Panc1 (cell line): ENCODE data around the gene TTLL7. TPM values are rescaled to one million over a fixed set of nuclear protein-coding genes. Genes with fewer than 3 reads are reported as not detected.

Source experiments
- ATAC-seq: fragments of 200-7000 bp; cut with Tn5 transposase; 2 replicates; pipeline ENCODE4 v1.9.1; 2020; ENCODE audit warnings: mild to moderate bottlenecking, moderate library complexity
- BruUV-seq: library from RNA; stranded (reverse); fragments of 400-500 nt; replicated peaks from 2 replicates; lab custom pipeline; 2021; lab: Mats Ljungman, UMichigan
- CTCF ChIA-PET: fragments of 300-600 bp; sonication (Branson Sonifier 250); formaldehyde crosslinking; loops from one replicate; lab custom pipeline; 2022; ENCODE audit warnings: antibody characterized with exemption; lab: Charles Lee
- POLR2A ChIA-PET: fragments of 300-600 bp; sonication (Branson Sonifier 250); formaldehyde crosslinking; loops from one replicate; lab custom pipeline; 2022; ENCODE audit warnings: antibody characterized with exemption; lab: Charles Lee
- DNase-seq: peaks from one replicate; pipeline ENCODE4 v3.0.0-alpha.2; 2010; ENCODE audit warnings: low read depth, low spot score
- H3K27ac ChIP-seq: 2 replicates; pipeline ENCODE4 v1.5.1; 2011; ENCODE audit warnings: mild to moderate bottlenecking, low read length, inconsistent platforms
- H3K27me3 ChIP-seq: fragments of 200-500 bp; sonication (Bioruptor generic); 2 replicates; pipeline ENCODE4 v1.6.0; 2014; ENCODE audit warnings: low read length, inconsistent platforms; ENCODE audit not compliant: control insufficient read depth, insufficient read depth
- H3K36me3 ChIP-seq: fragments of 200-500 bp; sonication (Bioruptor generic); 2 replicates; pipeline ENCODE4 v1.5.1; 2014; ENCODE audit warnings: inconsistent platforms, mild to moderate bottlenecking, low read length, moderate library complexity; ENCODE audit not compliant: control insufficient read depth, insufficient read depth
- H3K4me1 ChIP-seq: 2 replicates; pipeline ENCODE4 v1.5.1; 2011; ENCODE audit warnings: inconsistent platforms, mild to moderate bottlenecking, low read length, moderate library complexity; ENCODE audit not compliant: control insufficient read depth, insufficient read depth
- H3K4me3 ChIP-seq, 2 experiments: 2 replicates each; pipeline ENCODE4 v1.5.1; 2011 to 2012; ENCODE audit warnings: low read depth in 2 of 2, low read length in 2 of 2, mild to moderate bottlenecking in 2 of 2, inconsistent platforms in 1 of 2, moderate library complexity in 1 of 2
- H3K9me3 ChIP-seq: fragments of 200-500 bp; sonication (Bioruptor generic); 2 replicates; pipeline ENCODE4 v1.5.1; 2014; ENCODE audit warnings: low read depth, mild to moderate bottlenecking, inconsistent platforms, low read length, moderate library complexity; ENCODE audit not compliant: control insufficient read depth, insufficient read depth
- POLR2AphosphoS5 ChIP-seq: IDR thresholded peaks from 2 replicates; pipeline ENCODE4 v1.6.1; 2012; ENCODE audit warnings: mild to moderate bottlenecking, low read depth, low read length, moderate library complexity
- SIN3A ChIP-seq: IDR thresholded peaks from 2 replicates; pipeline ENCODE4 v1.6.1; 2012; ENCODE audit warnings: low read depth, mild to moderate bottlenecking, low read length, moderate library complexity, borderline replicate concordance; ENCODE audit not compliant: insufficient read depth
- TCF7L2 ChIP-seq: IDR thresholded peaks from 2 replicates; pipeline ENCODE4 v1.6.1; 2011; ENCODE audit warnings: mild to moderate bottlenecking, low read depth, low read length, inconsistent platforms
- in situ Hi-C: cut with HindIII; loops from 2 replicates; pipeline ENCODE4 v1.10.0; 2016; ENCODE audit warnings: low sequenced_read_pairs, low pct_unique_long_range_greater_than_20kb
- intact Hi-C: fragments of 100-400 bp; cut with micrococcal nuclease; formaldehyde crosslinking; loops from one replicate; pipeline ENCODE4 v1.10.0; 2022; ENCODE audit not compliant: unreplicated experiment
- total RNA-seq: library from RNA; stranded (reverse); gene quantifications from one replicate; pipeline ENCODE4 v1.2.1, GENCODE V29; 2021; ENCODE audit not compliant: unreplicated experiment
- TF ChIP-seq, protein P1 (sequence below), 2 experiments: IDR thresholded peaks; 2 replicates each; pipeline ENCODE4 v1.6.1; 2011 to 2012; ENCODE audit warnings: low read depth in 2 of 2, control low read depth in 1 of 2, low read length in 1 of 2, mild to moderate bottlenecking in 1 of 2, moderate library complexity in 1 of 2; ENCODE audit not compliant: insufficient read depth in 1 of 2
- TF ChIP-seq, protein P2 (sequence below): fragments of 450-650 bp; IDR thresholded peaks from 2 replicates; pipeline ENCODE4 v1.5.1; 2017; ENCODE audit warnings: mild to moderate bottlenecking

The TTLL7 gene
- total RNA-seq, 1 experiment from 2014 or later = 31.4 TPM

DNA sequence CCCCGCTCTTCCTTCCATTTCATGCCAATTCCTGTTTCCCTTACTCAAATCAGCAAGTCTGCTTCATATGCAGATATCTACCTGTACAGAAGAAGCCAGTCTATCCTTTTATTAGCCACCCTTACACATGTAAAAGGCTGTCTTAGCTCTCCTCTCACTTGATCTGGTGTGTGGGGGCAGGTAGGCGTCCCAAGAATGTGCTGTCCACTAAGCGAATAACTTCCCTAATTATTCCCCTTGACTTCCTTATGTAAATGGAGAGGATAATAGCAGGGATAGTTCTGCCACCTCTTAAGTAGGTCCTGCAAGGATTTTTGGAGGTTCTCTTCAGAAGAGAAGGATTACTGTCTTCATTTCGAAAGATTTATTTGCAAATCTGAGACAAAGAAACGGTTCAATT is 160.4 kb downstream of the TTLL7 start:
- H3K27ac ChIP-seq = no peak overlapping the region
- no peaks in the 10 kb centered on the region for H3K4me1 ChIP-seq
- intact Hi-C loops (no loop called here), in situ Hi-C loops (no loop called here)
- no peak for TF ChIP-seq POLR2AphosphoS5
- POLR2A ChIA-PET = no interaction called here
- ATAC-seq = no peak
- H3K27me3 ChIP-seq = peaks cover 19% of the 10 kb centered on the region
- H3K4me3 ChIP-seq = no peak overlapping the region
- CTCF ChIA-PET = no interaction called here
- no peaks in the 10 kb centered on the region for H3K36me3 ChIP-seq
- no TSS peak for BruUV-seq
- H3K9me3 ChIP-seq = no peaks in the 10 kb centered on the region
- no peak for DNase-seq

DNA sequence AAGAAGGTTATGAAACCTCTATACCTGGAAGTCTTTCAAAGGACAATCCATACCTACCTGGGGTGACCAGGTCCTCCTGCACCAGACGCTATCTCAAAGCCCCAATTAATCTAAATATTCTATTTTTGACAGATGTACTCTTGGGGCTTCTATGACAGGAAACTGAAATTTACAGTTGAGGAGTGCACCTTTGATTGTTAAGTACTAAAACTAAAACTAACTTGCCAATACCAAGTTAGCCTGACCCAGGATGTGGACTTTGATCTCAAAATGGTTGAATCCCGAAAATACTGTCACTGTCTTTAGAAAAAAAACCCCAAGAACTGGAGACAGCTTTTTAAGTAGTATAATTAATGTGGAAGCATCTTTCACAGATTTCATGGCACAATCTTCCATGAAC is 162.4 kb downstream of the TTLL7 start:
- DNase-seq (no peak), ATAC-seq (no peak)
- ChIA-PET CTCF (interaction anchor here (1.1 kb wide), 1 partner anchor 12 kb away, joined by 3 read pairs; no protein-coding TSS in a partner anchor), POLR2A (no interaction called here)
- BruUV-seq = no TSS peak
- Histone ChIP-seq H3K27me3 (peaks cover 28% of the 10 kb centered on the region), H3K36me3 (no peaks in the 10 kb centered on the region), H3K4me1 (no peaks in the 10 kb centered on the region), H3K9me3 (no peaks in the 10 kb centered on the region), H3K27ac (no peak overlapping the region), H3K4me3 (no peak overlapping the region)
- in situ Hi-C loops (no loop called here), intact Hi-C loops (no loop called here)
- TF ChIP-seq POLR2AphosphoS5 (no peak), TCF7L2 (no peak), SIN3A (no peak)
- TF ChIP-seq, protein P1, sequence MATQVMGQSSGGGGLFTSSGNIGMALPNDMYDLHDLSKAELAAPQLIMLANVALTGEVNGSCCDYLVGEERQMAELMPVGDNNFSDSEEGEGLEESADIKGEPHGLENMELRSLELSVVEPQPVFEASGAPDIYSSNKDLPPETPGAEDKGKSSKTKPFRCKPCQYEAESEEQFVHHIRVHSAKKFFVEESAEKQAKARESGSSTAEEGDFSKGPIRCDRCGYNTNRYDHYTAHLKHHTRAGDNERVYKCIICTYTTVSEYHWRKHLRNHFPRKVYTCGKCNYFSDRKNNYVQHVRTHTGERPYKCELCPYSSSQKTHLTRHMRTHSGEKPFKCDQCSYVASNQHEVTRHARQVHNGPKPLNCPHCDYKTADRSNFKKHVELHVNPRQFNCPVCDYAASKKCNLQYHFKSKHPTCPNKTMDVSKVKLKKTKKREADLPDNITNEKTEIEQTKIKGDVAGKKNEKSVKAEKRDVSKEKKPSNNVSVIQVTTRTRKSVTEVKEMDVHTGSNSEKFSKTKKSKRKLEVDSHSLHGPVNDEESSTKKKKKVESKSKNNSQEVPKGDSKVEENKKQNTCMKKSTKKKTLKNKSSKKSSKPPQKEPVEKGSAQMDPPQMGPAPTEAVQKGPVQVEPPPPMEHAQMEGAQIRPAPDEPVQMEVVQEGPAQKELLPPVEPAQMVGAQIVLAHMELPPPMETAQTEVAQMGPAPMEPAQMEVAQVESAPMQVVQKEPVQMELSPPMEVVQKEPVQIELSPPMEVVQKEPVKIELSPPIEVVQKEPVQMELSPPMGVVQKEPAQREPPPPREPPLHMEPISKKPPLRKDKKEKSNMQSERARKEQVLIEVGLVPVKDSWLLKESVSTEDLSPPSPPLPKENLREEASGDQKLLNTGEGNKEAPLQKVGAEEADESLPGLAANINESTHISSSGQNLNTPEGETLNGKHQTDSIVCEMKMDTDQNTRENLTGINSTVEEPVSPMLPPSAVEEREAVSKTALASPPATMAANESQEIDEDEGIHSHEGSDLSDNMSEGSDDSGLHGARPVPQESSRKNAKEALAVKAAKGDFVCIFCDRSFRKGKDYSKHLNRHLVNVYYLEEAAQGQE (IDR thresholded peaks at IDR 0.05; ENCODE audit: insufficient read depth in 1 of 2, low read depth in 2 of 2, low read length in 1 of 2) = no peak
- TF ChIP-seq, protein P2, sequence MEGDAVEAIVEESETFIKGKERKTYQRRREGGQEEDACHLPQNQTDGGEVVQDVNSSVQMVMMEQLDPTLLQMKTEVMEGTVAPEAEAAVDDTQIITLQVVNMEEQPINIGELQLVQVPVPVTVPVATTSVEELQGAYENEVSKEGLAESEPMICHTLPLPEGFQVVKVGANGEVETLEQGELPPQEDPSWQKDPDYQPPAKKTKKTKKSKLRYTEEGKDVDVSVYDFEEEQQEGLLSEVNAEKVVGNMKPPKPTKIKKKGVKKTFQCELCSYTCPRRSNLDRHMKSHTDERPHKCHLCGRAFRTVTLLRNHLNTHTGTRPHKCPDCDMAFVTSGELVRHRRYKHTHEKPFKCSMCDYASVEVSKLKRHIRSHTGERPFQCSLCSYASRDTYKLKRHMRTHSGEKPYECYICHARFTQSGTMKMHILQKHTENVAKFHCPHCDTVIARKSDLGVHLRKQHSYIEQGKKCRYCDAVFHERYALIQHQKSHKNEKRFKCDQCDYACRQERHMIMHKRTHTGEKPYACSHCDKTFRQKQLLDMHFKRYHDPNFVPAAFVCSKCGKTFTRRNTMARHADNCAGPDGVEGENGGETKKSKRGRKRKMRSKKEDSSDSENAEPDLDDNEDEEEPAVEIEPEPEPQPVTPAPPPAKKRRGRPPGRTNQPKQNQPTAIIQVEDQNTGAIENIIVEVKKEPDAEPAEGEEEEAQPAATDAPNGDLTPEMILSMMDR = no peak

DNA sequence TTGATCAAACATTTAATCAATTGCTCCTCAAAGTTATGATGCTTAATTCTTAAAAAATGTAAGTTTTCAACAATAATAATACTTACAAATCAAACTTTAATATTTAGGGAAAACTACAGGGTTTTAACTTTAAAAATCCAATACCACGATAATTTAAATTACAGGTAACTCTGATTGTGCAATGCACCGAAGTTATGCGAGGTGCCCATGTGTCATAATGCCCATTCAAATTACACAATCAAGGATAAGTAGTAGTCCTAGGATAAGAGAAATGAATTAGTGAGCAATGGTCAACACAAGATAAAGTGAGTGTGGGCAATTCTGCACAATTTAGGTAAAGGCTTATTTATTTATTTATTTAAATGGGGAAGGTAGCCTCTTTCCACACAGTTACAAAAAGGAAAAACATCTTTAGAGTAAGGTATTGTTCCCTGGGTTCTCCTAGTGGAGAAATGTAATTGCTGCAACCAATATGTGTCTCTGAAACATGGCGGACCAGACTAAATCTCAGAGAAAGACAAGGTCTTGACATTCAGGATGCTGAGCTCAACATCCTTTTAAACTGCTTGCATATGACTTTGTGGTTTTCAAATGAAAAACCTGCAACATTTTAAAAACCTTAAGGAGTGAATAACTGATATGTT is 164.2 kb downstream of the TTLL7 start:
- in situ Hi-C loops (no loop called here), intact Hi-C loops (no loop called here)
- POLR2A ChIA-PET = no interaction called here

More for the DNA sequence above, 164.2 kb downstream of the TTLL7 start:
- Histone ChIP-seq H3K27ac (no peak overlapping the region), H3K4me3 (no peak overlapping the region), H3K9me3 (no peaks in the 10 kb centered on the region), H3K27me3 (peaks cover 30% of the 10 kb centered on the region), H3K4me1 (no peaks in the 10 kb centered on the region), H3K36me3 (no peaks in the 10 kb centered on the region)
- no TSS peak for BruUV-seq
- ATAC-seq (no peak), DNase-seq (no peak)
- TF ChIP-seq, protein P2 = peak; percentile 14; the same call in 1 of the 2 replicates
- TF ChIP-seq TCF7L2 = no peak
- CTCF ChIA-PET = no interaction called here
